NCI-H2196 treated with DMSO at 0.1 percent for 48 hours (cell line): ENCODE results near the gene CALHM1.
"Not testable (repeated sequence)": the region's sequence is repeated elsewhere in the genome, so short reads cannot be mapped to it uniquely, and the experiment has no call there.

Experiments
- DNase-seq: peaks from one replicate; lab custom pipeline; 2025; ENCODE audit not compliant: unreplicated experiment; lab: John Stamatoyannopoulos, UW

CALHM1 gene

GRCh38 chr10:103487410-103487708 lies 28.7 kb upstream of the CALHM1 start:
- DNase-seq, result no peak

GRCh38 chr10:103486635-103487409 lies 28.1 kb upstream of the CALHM1 start:
- DNase-seq, result not testable (repeated sequence)

- no peak for DNase-seq
These were observed 23.4 kb upstream of the CALHM1 start for GRCh38 chr10:103481974-103482531.

- no peak for DNase-seq
These were observed 21.8 kb upstream of the CALHM1 start for GRCh38 chr10:103480521-103480920.

GRCh38 chr10:103479135-103479534 lies 20.4 kb upstream of the CALHM1 start, which contains the start of gene CALHM3:
Gene CALHM3 (minus strand): TSS chr10:103479240. CDS start chr10:103479032, 208 bp downstream.
- DNase-seq, result no peak

- DNase-seq, result no peak
These were observed 20.0 kb upstream of the CALHM1 start for GRCh38 chr10:103478671-103479070.

GRCh38 chr10:103476046-103476768 lies 17.5 kb upstream of the CALHM1 start:
- DNase-seq, result no peak

- DNase-seq, result no peak
These were observed 16.7 kb upstream of the CALHM1 start for GRCh38 chr10:103475437-103475836.

GRCh38 chr10:103474077-103474476 lies 15.4 kb upstream of the CALHM1 start:
- no peak for DNase-seq

GRCh38 chr10:103473261-103473671 lies 14.6 kb upstream of the CALHM1 start:
- no peak for DNase-seq

GRCh38 chr10:103472005-103472404 lies 13.3 kb upstream of the CALHM1 start:
- no peak for DNase-seq

- DNase-seq, result no peak
These were observed 12.3 kb upstream of the CALHM1 start for GRCh38 chr10:103470761-103471653.

- no peak for DNase-seq
These were observed 10.5 kb upstream of the CALHM1 start for GRCh38 chr10:103469201-103469600.

GRCh38 chr10:103467406-103467805 lies 8.7 kb upstream of the CALHM1 start:
- no peak for DNase-seq

GRCh38 chr10:103466734-103467133 lies 8.0 kb upstream of the CALHM1 start:
- no peak for DNase-seq

- DNase-seq, result no peak
These were observed 6.9 kb upstream of the CALHM1 start for GRCh38 chr10:103465411-103466179.

GRCh38 chr10:103463499-103463898 lies 4.8 kb upstream of the CALHM1 start:
- DNase-seq, result no peak

GRCh38 chr10:103459615-103460014 lies 915 bp upstream of the CALHM1 start:
- no peak for DNase-seq

GRCh38 chr10:103457896-103458583 lies 660 bp downstream of the CALHM1 start:
- no peak for DNase-seq

GRCh38 chr10:103457176-103457712 lies 1.5 kb downstream of the CALHM1 start:
- DNase-seq, result no peak
